WTC11 (cell line): ENCODE measurements around the gene RBFOX1. TPM values are rescaled to one million over a fixed set of nuclear protein-coding genes. Genes with fewer than 3 reads are reported as not detected.

Experiments used
- ATAC-seq: fragments of 200-7000 bp; cut with Tn5 transposase; 2 replicates; pipeline ENCODE4 v1.10.0; 2021; ENCODE audit warnings: mild to moderate bottlenecking, moderate library complexity
- CTCF ChIA-PET: fragments of 300-600 bp; sonication (Branson Sonifier 250); formaldehyde crosslinking; loops from one replicate; lab custom pipeline; 2021; ENCODE audit warnings: antibody characterized with exemption; lab: Charles Lee
- POLR2A ChIA-PET: fragments of 350-600 bp; sonication (Branson Sonifier 250); formaldehyde crosslinking; loops from one replicate; lab custom pipeline; 2021; ENCODE audit warnings: antibody characterized with exemption; lab: Charles Lee
- DNase-seq: peaks from one replicate; pipeline ENCODE4 v3.0.0; 2021; ENCODE audit warnings: low spot score
- H3K27ac Mint-ChIP-seq: 2 replicates; pipeline ENCODE4 v1.8.0; 2021; ENCODE audit warnings: mixed read lengths
- H3K27me3 Mint-ChIP-seq: 2 replicates; pipeline ENCODE4 v1.8.0; 2021; ENCODE audit warnings: low read depth, mild to moderate bottlenecking, moderate library complexity, mixed read lengths
- H3K36me3 Mint-ChIP-seq: 2 replicates; pipeline ENCODE4 v1.8.0; 2021; ENCODE audit warnings: mixed read lengths
- H3K4me1 Mint-ChIP-seq: 2 replicates; pipeline ENCODE4 v1.8.0; 2022; ENCODE audit warnings: mixed read lengths
- H3K4me3 Mint-ChIP-seq: 2 replicates; pipeline ENCODE4 v1.8.0; 2021; ENCODE audit warnings: mild to moderate bottlenecking, moderate library complexity, mixed read lengths
- H3K9me3 Mint-ChIP-seq: 2 replicates; pipeline ENCODE4 v1.8.0; 2021; ENCODE audit warnings: mixed read lengths
- CREB1 ChIP-seq: sonication (generic); formaldehyde crosslinking; IDR thresholded peaks from 2 replicates; pipeline ENCODE4 v1.8.0; 2023; ENCODE audit warnings: mild to moderate bottlenecking, missing genetic modification reagents
- FOXJ3 ChIP-seq: sonication (generic); formaldehyde crosslinking; IDR thresholded peaks from 2 replicates; pipeline ENCODE4 v1.9.0; 2021; ENCODE audit warnings: missing genetic modification reagents, mild to moderate bottlenecking, borderline replicate concordance
- NFATC4 ChIP-seq: fragments of 250-450 bp; sonication (Bioruptor Pico); IDR thresholded peaks from 2 replicates; pipeline ENCODE4 v1.9.0; 2021; ENCODE audit warnings: mild to moderate bottlenecking
- NR1H2 ChIP-seq: sonication (generic); formaldehyde crosslinking; IDR thresholded peaks from 2 replicates; pipeline ENCODE4 v1.9.0; 2021; ENCODE audit warnings: mild to moderate bottlenecking, moderate library complexity, missing genetic modification reagents
- PRRX2 ChIP-seq: fragments of 250-450 bp; sonication (Bioruptor Pico); IDR thresholded peaks from 2 replicates; pipeline ENCODE4 v1.8.0; 2021; ENCODE audit warnings: mild to moderate bottlenecking
- ZNF121 ChIP-seq: sonication (generic); formaldehyde crosslinking; IDR thresholded peaks from 2 replicates; pipeline ENCODE4 v1.8.0; 2023; ENCODE audit warnings: missing genetic modification reagents
- ZNF138 ChIP-seq: sonication (generic); formaldehyde crosslinking; conservative IDR thresholded peaks from 2 replicates; pipeline ENCODE4 v1.8.1; 2022; ENCODE audit warnings: mild to moderate bottlenecking, moderate library complexity, missing genetic modification reagents
- ZNF232 ChIP-seq: sonication (generic); formaldehyde crosslinking; IDR thresholded peaks from 2 replicates; pipeline ENCODE4 v1.8.0; 2022; ENCODE audit warnings: mild to moderate bottlenecking, missing genetic modification reagents
- ZNF317 ChIP-seq: sonication (generic); formaldehyde crosslinking; IDR thresholded peaks from 2 replicates; pipeline ENCODE4 v1.8.1; 2023; ENCODE audit warnings: low read depth, mild to moderate bottlenecking, moderate library complexity, missing genetic modification reagents, borderline replicate concordance
- total RNA-seq: library from RNA; stranded (reverse); gene quantifications from 3 replicates; pipeline ENCODE4 v1.2.3, GENCODE V29; 2021
- TF ChIP-seq, protein P1 (sequence below): fragments of 250-450 bp; sonication (Bioruptor Pico); IDR thresholded peaks from 2 replicates; pipeline ENCODE4 v1.9.0; 2021; ENCODE audit warnings: mild to moderate bottlenecking
- TF ChIP-seq, protein P2 (sequence below): fragments of 250-450 bp; sonication (Bioruptor Pico); IDR thresholded peaks from 2 replicates; pipeline ENCODE4 v1.9.0; 2021; ENCODE audit warnings: moderate library complexity, mild to moderate bottlenecking, inconsistent platforms, borderline replicate concordance
- TF ChIP-seq, protein P3 (sequence below): sonication (generic); formaldehyde crosslinking; IDR thresholded peaks from 2 replicates; pipeline ENCODE4 v1.8.1; 2022; ENCODE audit warnings: mild to moderate bottlenecking, missing genetic modification reagents, moderate library complexity, borderline replicate concordance
- TF ChIP-seq, protein P4 (sequence below): sonication (generic); formaldehyde crosslinking; IDR thresholded peaks from 2 replicates; pipeline ENCODE4 v1.8.1; 2023; ENCODE audit warnings: mild to moderate bottlenecking, missing genetic modification reagents, moderate library complexity
- TF ChIP-seq, protein P5 (sequence below): sonication (generic); formaldehyde crosslinking; IDR thresholded peaks from 2 replicates; pipeline ENCODE4 v1.8.1; 2023; ENCODE audit warnings: mild to moderate bottlenecking, moderate library complexity, missing genetic modification reagents
- TF ChIP-seq, protein P6 (sequence below): sonication (generic); formaldehyde crosslinking; IDR thresholded peaks from 2 replicates; pipeline ENCODE4 v1.8.1; 2022; ENCODE audit warnings: low read depth, missing genetic modification reagents, borderline replicate concordance
- TF ChIP-seq, protein P7 (sequence below): sonication (generic); formaldehyde crosslinking; IDR thresholded peaks from 2 replicates; pipeline ENCODE4 v1.8.1; 2022; ENCODE audit warnings: low read depth, mild to moderate bottlenecking, moderate library complexity, missing genetic modification reagents, borderline replicate concordance
- TF ChIP-seq, protein P8 (sequence below): sonication (generic); formaldehyde crosslinking; IDR thresholded peaks from 2 replicates; pipeline ENCODE4 v1.8.1; 2022; ENCODE audit warnings: missing genetic modification reagents, borderline replicate concordance
- TF ChIP-seq, protein P9 (sequence below): sonication (generic); formaldehyde crosslinking; IDR thresholded peaks from 2 replicates; pipeline ENCODE4 v1.8.1; 2022; ENCODE audit warnings: mild to moderate bottlenecking, moderate library complexity, missing genetic modification reagents

Gene RBFOX1
- total RNA-seq, 1 experiment from 2014 or later, result 1.1 TPM

DNA sequence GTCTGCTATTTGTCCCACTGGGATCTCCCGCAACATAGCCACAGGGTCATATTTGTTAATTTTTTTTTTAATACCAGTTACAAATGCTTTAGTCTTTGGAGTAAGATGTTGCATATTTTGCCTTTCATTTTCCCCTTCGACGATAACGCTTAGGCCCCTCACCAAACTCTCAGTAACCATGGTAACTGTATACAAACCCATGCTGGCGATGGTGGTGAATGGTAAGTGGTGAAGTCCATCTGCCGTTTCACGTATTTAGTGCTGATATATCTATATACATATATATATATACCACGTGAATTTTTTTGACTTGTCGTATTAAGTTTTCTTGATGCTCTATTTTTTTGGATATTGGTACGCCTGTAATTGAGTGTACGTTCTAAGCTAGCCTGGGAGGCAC is 263.7 kb downstream of the RBFOX1 start:
- H3K4me3 Mint-ChIP-seq, result no peak overlapping the region
- no peak for TF ChIP-seq NR1H2
- no peak for TF ChIP-seq NFATC4 (CRISPR knock-in tag)
- TF ChIP-seq, protein P1, sequence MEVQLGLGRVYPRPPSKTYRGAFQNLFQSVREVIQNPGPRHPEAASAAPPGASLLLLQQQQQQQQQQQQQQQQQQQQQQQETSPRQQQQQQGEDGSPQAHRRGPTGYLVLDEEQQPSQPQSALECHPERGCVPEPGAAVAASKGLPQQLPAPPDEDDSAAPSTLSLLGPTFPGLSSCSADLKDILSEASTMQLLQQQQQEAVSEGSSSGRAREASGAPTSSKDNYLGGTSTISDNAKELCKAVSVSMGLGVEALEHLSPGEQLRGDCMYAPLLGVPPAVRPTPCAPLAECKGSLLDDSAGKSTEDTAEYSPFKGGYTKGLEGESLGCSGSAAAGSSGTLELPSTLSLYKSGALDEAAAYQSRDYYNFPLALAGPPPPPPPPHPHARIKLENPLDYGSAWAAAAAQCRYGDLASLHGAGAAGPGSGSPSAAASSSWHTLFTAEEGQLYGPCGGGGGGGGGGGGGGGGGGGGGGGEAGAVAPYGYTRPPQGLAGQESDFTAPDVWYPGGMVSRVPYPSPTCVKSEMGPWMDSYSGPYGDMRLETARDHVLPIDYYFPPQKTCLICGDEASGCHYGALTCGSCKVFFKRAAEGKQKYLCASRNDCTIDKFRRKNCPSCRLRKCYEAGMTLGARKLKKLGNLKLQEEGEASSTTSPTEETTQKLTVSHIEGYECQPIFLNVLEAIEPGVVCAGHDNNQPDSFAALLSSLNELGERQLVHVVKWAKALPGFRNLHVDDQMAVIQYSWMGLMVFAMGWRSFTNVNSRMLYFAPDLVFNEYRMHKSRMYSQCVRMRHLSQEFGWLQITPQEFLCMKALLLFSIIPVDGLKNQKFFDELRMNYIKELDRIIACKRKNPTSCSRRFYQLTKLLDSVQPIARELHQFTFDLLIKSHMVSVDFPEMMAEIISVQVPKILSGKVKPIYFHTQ (CRISPR knock-in tag), result no peak
- TF ChIP-seq ZNF138, result no peak
- TF ChIP-seq, protein P2, sequence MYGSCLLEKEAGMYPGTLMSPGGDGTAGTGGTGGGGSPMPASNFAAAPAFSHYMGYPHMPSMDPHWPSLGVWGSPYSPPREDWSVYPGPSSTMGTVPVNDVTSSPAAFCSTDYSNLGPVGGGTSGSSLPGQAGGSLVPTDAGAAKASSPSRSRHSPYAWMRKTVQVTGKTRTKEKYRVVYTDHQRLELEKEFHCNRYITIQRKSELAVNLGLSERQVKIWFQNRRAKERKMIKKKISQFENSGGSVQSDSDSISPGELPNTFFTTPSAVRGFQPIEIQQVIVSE (CRISPR knock-in tag), result no peak
- TF ChIP-seq CREB1, result no peak
- TF ChIP-seq, protein P3, sequence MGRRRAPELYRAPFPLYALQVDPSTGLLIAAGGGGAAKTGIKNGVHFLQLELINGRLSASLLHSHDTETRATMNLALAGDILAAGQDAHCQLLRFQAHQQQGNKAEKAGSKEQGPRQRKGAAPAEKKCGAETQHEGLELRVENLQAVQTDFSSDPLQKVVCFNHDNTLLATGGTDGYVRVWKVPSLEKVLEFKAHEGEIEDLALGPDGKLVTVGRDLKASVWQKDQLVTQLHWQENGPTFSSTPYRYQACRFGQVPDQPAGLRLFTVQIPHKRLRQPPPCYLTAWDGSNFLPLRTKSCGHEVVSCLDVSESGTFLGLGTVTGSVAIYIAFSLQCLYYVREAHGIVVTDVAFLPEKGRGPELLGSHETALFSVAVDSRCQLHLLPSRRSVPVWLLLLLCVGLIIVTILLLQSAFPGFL (CRISPR knock-in tag), result no peak
- TF ChIP-seq, protein P4, sequence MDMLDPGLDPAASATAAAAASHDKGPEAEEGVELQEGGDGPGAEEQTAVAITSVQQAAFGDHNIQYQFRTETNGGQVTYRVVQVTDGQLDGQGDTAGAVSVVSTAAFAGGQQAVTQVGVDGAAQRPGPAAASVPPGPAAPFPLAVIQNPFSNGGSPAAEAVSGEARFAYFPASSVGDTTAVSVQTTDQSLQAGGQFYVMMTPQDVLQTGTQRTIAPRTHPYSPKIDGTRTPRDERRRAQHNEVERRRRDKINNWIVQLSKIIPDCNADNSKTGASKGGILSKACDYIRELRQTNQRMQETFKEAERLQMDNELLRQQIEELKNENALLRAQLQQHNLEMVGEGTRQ (CRISPR knock-in tag), result no peak
- no peak for TF ChIP-seq ZNF121 (CRISPR knock-in tag)
- TF ChIP-seq, protein P5, sequence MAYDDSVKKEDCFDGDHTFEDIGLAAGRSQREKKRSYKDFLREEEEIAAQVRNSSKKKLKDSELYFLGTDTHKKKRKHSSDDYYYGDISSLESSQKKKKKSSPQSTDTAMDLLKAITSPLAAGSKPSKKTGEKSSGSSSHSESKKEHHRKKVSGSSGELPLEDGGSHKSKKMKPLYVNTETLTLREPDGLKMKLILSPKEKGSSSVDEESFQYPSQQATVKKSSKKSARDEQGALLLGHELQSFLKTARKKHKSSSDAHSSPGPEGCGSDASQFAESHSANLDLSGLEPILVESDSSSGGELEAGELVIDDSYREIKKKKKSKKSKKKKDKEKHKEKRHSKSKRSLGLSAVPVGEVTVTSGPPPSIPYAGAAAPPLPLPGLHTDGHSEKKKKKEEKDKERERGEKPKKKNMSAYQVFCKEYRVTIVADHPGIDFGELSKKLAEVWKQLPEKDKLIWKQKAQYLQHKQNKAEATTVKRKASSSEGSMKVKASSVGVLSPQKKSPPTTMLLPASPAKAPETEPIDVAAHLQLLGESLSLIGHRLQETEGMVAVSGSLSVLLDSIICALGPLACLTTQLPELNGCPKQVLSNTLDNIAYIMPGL (CRISPR knock-in tag), result no peak
- TF ChIP-seq, protein P6, sequence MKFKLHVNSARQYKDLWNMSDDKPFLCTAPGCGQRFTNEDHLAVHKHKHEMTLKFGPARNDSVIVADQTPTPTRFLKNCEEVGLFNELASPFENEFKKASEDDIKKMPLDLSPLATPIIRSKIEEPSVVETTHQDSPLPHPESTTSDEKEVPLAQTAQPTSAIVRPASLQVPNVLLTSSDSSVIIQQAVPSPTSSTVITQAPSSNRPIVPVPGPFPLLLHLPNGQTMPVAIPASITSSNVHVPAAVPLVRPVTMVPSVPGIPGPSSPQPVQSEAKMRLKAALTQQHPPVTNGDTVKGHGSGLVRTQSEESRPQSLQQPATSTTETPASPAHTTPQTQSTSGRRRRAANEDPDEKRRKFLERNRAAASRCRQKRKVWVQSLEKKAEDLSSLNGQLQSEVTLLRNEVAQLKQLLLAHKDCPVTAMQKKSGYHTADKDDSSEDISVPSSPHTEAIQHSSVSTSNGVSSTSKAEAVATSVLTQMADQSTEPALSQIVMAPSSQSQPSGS (CRISPR knock-in tag), result no peak
- TF ChIP-seq FOXJ3 (CRISPR knock-in tag), result no peak
- TF ChIP-seq, protein P7, sequence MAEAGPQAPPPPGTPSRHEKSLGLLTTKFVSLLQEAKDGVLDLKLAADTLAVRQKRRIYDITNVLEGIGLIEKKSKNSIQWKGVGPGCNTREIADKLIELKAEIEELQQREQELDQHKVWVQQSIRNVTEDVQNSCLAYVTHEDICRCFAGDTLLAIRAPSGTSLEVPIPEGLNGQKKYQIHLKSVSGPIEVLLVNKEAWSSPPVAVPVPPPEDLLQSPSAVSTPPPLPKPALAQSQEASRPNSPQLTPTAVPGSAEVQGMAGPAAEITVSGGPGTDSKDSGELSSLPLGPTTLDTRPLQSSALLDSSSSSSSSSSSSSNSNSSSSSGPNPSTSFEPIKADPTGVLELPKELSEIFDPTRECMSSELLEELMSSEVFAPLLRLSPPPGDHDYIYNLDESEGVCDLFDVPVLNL (CRISPR knock-in tag), result no peak
- TF ChIP-seq, protein P8, sequence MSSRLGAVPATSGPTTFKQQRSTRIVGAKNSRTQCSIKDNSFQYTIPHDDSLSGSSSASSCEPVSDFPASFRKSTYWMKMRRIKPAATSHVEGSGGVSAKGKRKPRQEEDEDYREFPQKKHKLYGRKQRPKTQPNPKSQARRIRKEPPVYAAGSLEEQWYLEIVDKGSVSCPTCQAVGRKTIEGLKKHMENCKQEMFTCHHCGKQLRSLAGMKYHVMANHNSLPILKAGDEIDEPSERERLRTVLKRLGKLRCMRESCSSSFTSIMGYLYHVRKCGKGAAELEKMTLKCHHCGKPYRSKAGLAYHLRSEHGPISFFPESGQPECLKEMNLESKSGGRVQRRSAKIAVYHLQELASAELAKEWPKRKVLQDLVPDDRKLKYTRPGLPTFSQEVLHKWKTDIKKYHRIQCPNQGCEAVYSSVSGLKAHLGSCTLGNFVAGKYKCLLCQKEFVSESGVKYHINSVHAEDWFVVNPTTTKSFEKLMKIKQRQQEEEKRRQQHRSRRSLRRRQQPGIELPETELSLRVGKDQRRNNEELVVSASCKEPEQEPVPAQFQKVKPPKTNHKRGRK (CRISPR knock-in tag), result no peak
- TF ChIP-seq, protein P9, sequence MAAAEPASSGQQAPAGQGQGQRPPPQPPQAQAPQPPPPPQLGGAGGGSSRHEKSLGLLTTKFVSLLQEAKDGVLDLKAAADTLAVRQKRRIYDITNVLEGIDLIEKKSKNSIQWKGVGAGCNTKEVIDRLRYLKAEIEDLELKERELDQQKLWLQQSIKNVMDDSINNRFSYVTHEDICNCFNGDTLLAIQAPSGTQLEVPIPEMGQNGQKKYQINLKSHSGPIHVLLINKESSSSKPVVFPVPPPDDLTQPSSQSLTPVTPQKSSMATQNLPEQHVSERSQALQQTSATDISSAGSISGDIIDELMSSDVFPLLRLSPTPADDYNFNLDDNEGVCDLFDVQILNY (CRISPR knock-in tag), result no peak
- no peak for TF ChIP-seq ZNF232 (CRISPR knock-in tag)
- no peak for TF ChIP-seq PRRX2
- no peak for TF ChIP-seq ZNF317 (CRISPR knock-in tag)
- TF ChIP-seq, all 79 proteins: peak for 0
- H3K36me3 Mint-ChIP-seq, result peaks cover 6% of the 10 kb centered on the region
- no peaks in the 10 kb centered on the region for H3K27me3 Mint-ChIP-seq
- ATAC-seq, result no peak
- CTCF ChIA-PET, result no interaction called here
- DNase-seq, result no peak
- POLR2A ChIA-PET, result no interaction called here
- H3K27ac Mint-ChIP-seq, result no peak overlapping the region
- peaks cover 8% of the 10 kb centered on the region for H3K4me1 Mint-ChIP-seq
- peaks cover 14% of the 10 kb centered on the region for H3K9me3 Mint-ChIP-seq
